Activated CD8-positive, alpha-beta T cell treated with anti-CD3 and anti-CD28 coated beads, Interleukin-2, amount 10 ng/mL, durations not matched to agents 7 days and 5 days (primary cell): ENCODE data around the gene EXOSC10. TPM values are rescaled to one million over a fixed set of nuclear protein-coding genes. Genes with fewer than 3 reads are reported as not detected.
"Not testable (repeated sequence)": the region's sequence is repeated elsewhere in the genome, so short reads cannot be mapped to it uniquely, and the experiment has no call there.

Experiments used
- ATAC-seq: fragments of 150-1000 bp; cut with Tn5 transposase; one replicate; pipeline ENCODE4 v1.10.0; 2021; ENCODE audit warnings: moderate library complexity
- CTCF ChIA-PET: fragments of 350-600 bp; sonication (Branson Sonifier 250); formaldehyde crosslinking; loops from one replicate; lab custom pipeline; 2021; ENCODE audit warnings: antibody characterized with exemption; lab: Charles Lee
- POLR2A ChIA-PET: fragments of 350-600 bp; sonication (Branson Sonifier 250); formaldehyde crosslinking; loops from one replicate; lab custom pipeline; 2021; ENCODE audit warnings: antibody characterized with exemption; lab: Charles Lee
- DNase-seq: peaks from one replicate; pipeline ENCODE4 v3.0.0-alpha.2; 2020
- H3K27ac Mint-ChIP-seq: one replicate; pipeline ENCODE4 v1.8.0; 2021; ENCODE audit warnings: mild to moderate bottlenecking, mixed read lengths
- H3K27me3 Mint-ChIP-seq: one replicate; pipeline ENCODE4 v1.8.0; 2021; ENCODE audit warnings: low read depth, mixed read lengths
- H3K36me3 Mint-ChIP-seq: one replicate; pipeline ENCODE4 v1.8.0; 2021; ENCODE audit warnings: low read depth, mixed read lengths
- H3K4me1 Mint-ChIP-seq: one replicate; pipeline ENCODE4 v1.8.0; 2021; ENCODE audit warnings: low read depth, mixed read lengths
- H3K4me3 Mint-ChIP-seq: one replicate; pipeline ENCODE4 v1.8.0; 2021; ENCODE audit warnings: mild to moderate bottlenecking, mixed read lengths
- H3K9me3 Mint-ChIP-seq: one replicate; pipeline ENCODE4 v1.8.0; 2022; ENCODE audit warnings: mixed read lengths; ENCODE audit not compliant: insufficient read depth
- total RNA-seq, 2 experiments: library from RNA; stranded (reverse); gene quantifications; one replicate each; pipeline ENCODE4 v1.2.3, GENCODE V29; 2021

Gene EXOSC10
- total RNA-seq, 2 experiments from 2014 or later, result 86.1 to 89.8 TPM

DNA sequence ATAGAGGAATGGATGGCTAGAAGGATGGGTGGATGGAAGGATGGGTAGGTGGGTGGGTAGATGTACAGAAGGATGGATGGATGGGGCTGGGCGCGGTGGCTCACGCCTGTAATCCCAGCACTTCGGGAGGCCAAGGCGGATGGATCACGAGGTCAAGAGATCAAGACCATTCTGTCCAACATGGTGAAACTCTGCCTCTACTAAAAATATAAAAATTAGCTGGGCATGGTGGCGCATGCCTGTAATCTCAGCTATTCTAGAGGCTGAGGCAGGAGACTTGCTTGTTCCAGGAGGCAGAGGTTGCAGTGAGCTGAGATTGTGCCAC is 59.6 kb downstream of the EXOSC10 start:
- H3K4me1 Mint-ChIP-seq, DNase-seq, ATAC-seq, H3K36me3 Mint-ChIP-seq, H3K9me3 Mint-ChIP-seq, POLR2A ChIA-PET, H3K27ac Mint-ChIP-seq, H3K27me3 Mint-ChIP-seq, H3K4me3 Mint-ChIP-seq: not testable (repeated sequence)
- CTCF ChIA-PET, result interaction anchor here (0.6 to 1.2 kb wide), 2 partner anchors 202 to 229 kb away, joined by 3 to 4 read pairs; no protein-coding TSS in a partner anchor

DNA sequence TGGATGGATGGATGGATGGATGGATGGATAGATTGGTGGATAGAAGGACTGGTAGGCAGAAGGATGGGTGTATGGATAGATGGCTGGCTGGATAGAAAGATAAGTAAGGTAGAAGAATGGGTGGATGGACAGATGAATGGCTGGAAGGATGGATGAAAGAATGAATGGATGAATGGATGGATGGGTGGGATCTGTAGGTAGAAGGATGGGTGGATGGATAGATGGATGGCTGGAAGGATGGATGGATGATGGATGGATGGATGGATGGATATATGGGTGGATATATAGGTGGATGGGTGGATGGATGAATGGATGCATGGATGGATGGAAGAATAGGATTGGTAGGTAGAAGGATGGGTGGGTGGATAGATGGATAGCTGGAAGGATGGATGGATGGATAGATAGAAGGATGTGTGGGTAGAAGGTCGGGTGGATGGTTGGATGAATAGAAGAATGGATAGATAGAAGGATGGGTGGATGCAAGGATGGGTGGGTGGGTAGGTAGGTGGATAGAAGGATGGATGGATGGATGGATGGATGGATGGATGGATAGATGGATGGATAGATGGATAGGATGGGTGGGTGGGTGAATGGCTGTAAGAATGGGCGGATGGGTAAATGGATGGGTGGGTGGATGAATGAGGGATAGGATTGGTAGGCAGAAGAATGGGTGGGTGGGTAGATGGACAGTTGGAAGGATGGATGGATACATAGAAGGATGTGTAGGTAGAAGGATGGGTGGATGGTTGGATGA is 60.1 kb downstream of the EXOSC10 start:
- Mint-ChIP-seq H3K36me3 (no peaks in the 10 kb centered on the region), H3K9me3 (no peaks in the 10 kb centered on the region), H3K4me3 (no peak overlapping the region), H3K4me1 (peaks cover 9% of the 10 kb centered on the region), H3K27me3 (no peaks in the 10 kb centered on the region), H3K27ac (no peak overlapping the region)
- ATAC-seq (no peak), DNase-seq (no peak)
- ChIA-PET POLR2A (no interaction called here), CTCF (interaction anchor here (1.2 to 3.2 kb wide), 4 partner anchors 11 to 605 kb away, joined by 4 to 84 read pairs (median 41); no protein-coding TSS in a partner anchor)

DNA sequence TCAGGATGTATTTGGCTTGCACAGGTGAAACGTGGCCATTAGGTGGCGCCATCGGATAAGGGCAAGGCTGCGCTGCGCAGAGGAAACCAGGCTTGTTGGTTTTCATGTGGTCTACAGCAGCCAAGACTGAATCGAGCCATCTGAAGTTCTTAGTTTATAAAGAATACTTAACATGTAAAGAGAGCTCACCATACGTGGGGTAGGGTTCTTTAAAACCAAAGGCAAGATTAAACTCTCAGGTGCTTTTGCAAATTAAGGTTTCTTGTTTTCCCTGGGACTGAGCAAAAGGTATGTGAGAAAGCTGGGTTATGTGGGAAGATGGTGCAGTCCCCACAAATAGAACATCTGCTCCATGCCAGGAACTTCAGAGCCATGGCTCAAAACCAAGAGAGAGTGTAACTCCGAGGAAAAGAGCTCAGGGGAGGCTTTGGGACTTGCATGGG is 61.9 kb downstream of the EXOSC10 start:
- CTCF ChIA-PET, result interaction anchor here (0.6 to 4.2 kb wide), 105 partner anchors 8 to 1247 kb away, joined by 3 to 101 read pairs (median 5); partner anchors contain the start of genes ANGPTL7, EXOSC10, MASP2 and MIIP
- DNase-seq, result peak; percentile 93
- peaks cover 9% of the 10 kb centered on the region for H3K4me1 Mint-ChIP-seq
- no peaks in the 10 kb centered on the region for H3K36me3 Mint-ChIP-seq
- no peaks in the 10 kb centered on the region for H3K9me3 Mint-ChIP-seq
- no peaks in the 10 kb centered on the region for H3K27me3 Mint-ChIP-seq
- no peak overlapping the region for H3K27ac Mint-ChIP-seq
- POLR2A ChIA-PET, result interaction anchor here (0.6 to 1.5 kb wide), 6 partner anchors 14 to 870 kb away, joined by 3 read pairs; partner anchors contain the start of gene MTOR
- no peak overlapping the region for H3K4me3 Mint-ChIP-seq
- ATAC-seq, result peak; percentile 97

GRCh38 chr1:11037019-11037739 is 62.5 kb downstream of the EXOSC10 start:
- H3K27me3 Mint-ChIP-seq, H3K4me3 Mint-ChIP-seq, DNase-seq, H3K27ac Mint-ChIP-seq, H3K9me3 Mint-ChIP-seq, ATAC-seq, H3K36me3 Mint-ChIP-seq, H3K4me1 Mint-ChIP-seq: not testable (repeated sequence)
- POLR2A ChIA-PET, result interaction anchor here (0.6 to 1.5 kb wide), 6 partner anchors 14 to 871 kb away, joined by 3 read pairs; partner anchors contain the start of gene MTOR
- CTCF ChIA-PET, result interaction anchor here (0.6 to 4.2 kb wide), 94 partner anchors 9 to 1246 kb away, joined by 3 to 101 read pairs (median 6); partner anchors contain the start of genes ANGPTL7, EXOSC10, MIIP and MTOR

GRCh38 chr1:11031624-11032262 is 67.9 kb downstream of the EXOSC10 start:
- Mint-ChIP-seq H3K4me1 (no peaks in the 10 kb centered on the region), H3K9me3 (no peaks in the 10 kb centered on the region), H3K27me3 (no peaks in the 10 kb centered on the region), H3K4me3 (no peak overlapping the region), H3K27ac (no peak overlapping the region), H3K36me3 (peaks cover 14% of the 10 kb centered on the region)
- ChIA-PET CTCF (interaction anchor here (1.2 kb wide), 1 partner anchor 611 kb away, joined by 4 read pairs; no protein-coding TSS in a partner anchor), POLR2A (interaction anchor here (0.8 to 1.0 kb wide), 2 partner anchors 67 to 230 kb away, joined by 3 read pairs; no protein-coding TSS in a partner anchor)
- DNase-seq, result no peak
- no peak for ATAC-seq

DNA sequence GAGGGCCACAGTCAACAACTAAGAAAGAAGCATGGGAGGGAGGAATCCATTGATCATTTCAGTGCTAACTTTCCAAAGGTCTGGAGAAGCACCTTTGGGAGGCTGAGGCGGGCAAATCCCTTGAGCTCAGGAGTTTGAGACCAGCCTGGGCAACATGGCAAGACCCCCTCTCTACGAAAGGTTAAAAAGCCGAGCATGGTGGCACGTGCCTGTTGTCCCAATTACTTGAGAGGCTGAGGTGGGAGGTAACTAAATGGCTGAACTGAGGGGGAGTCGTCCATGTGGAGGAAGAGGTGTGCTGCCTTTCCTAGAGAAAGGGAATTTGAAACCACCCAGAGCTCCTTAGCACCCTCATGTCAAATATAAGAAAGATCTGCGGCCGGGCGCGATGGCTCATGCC is 68.8 kb downstream of the EXOSC10 start:
- Mint-ChIP-seq H3K4me1 (no peaks in the 10 kb centered on the region), H3K27ac (no peak overlapping the region), H3K27me3 (no peaks in the 10 kb centered on the region), H3K9me3 (no peaks in the 10 kb centered on the region), H3K36me3 (peaks cover 22% of the 10 kb centered on the region), H3K4me3 (no peak overlapping the region)
- POLR2A ChIA-PET, result no interaction called here
- CTCF ChIA-PET, result no interaction called here
- DNase-seq (no peak), ATAC-seq (no peak)

DNA sequence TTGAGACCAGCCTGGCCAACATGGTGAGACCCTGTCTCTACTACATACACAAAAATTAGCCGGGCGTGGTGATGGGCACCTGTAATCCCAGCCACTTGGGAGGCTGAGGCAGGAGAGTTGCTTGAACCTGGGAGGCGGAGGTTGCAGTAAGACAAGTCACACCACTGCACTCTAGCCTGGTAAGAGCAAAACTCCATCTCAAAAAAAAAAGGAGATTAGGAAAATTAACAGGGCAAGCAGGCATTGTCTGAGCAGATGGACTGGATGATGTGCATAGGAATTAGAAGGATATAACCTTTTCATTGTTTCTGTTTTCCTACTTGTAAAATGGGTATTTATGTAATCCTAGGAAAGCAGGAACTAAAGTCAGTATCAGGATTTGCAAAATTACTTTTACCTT is 71.7 kb downstream of the EXOSC10 start:
- H3K27ac Mint-ChIP-seq, result peak overlapping the region; percentile 30
- POLR2A ChIA-PET, result interaction anchor here (1.8 kb wide), 1 partner anchor 16 kb away, joined by 3 read pairs; the partner anchor contains the start of gene TARDBP
- H3K4me1 Mint-ChIP-seq, result peaks cover 9% of the 10 kb centered on the region
- no peak overlapping the region for H3K4me3 Mint-ChIP-seq
- peaks cover 45% of the 10 kb centered on the region for H3K36me3 Mint-ChIP-seq
- ATAC-seq, result no peak
- no peaks in the 10 kb centered on the region for H3K27me3 Mint-ChIP-seq
- CTCF ChIA-PET, result interaction anchor here (2.5 kb wide), 1 partner anchor 10 kb away, joined by 22 read pairs; no protein-coding TSS in a partner anchor
- DNase-seq, result no peak
- no peaks in the 10 kb centered on the region for H3K9me3 Mint-ChIP-seq

DNA sequence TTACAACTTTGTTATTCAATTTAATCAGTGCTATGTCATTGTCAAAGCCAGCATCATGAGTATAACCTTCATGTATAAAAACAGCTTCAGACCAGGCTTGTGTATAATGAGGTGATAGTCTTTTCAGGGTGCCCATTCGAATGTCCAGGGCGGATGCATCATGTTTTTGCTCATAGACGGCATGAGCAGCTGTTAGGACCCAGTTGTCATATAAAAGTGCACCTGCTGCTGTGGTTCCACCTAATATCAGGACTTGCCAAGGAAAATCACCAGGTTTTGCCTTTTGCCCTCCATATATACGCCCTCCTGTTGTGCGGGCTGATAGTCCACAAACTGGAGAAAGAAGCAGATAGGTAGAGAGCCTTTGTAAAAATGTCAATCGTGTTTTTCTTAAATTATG is 72.4 kb downstream of the EXOSC10 start:
- Mint-ChIP-seq H3K4me3 (no peak overlapping the region), H3K9me3 (no peaks in the 10 kb centered on the region), H3K27ac (no peak overlapping the region), H3K36me3 (peaks cover 51% of the 10 kb centered on the region), H3K4me1 (peaks cover 9% of the 10 kb centered on the region), H3K27me3 (no peaks in the 10 kb centered on the region)
- ATAC-seq (no peak), DNase-seq (no peak)
- CTCF ChIA-PET, result interaction anchor here (2.5 kb wide), 1 partner anchor 10 kb away, joined by 22 read pairs; no protein-coding TSS in a partner anchor
- POLR2A ChIA-PET, result interaction anchor here (1.8 kb wide), 1 partner anchor 15 kb away, joined by 3 read pairs; the partner anchor contains the start of gene TARDBP

GRCh38 chr1:11026903-11027302 is 72.8 kb downstream of the EXOSC10 start:
- Mint-ChIP-seq H3K27me3 (no peaks in the 10 kb centered on the region), H3K36me3 (peaks cover 55% of the 10 kb centered on the region), H3K4me1 (peaks cover 13% of the 10 kb centered on the region), H3K27ac (no peak overlapping the region), H3K9me3 (no peaks in the 10 kb centered on the region), H3K4me3 (no peak overlapping the region)
- ChIA-PET POLR2A (interaction anchor here (1.8 kb wide), 1 partner anchor 15 kb away, joined by 3 read pairs; the partner anchor contains the start of gene TARDBP), CTCF (interaction anchor here (2.5 kb wide), 1 partner anchor 11 kb away, joined by 22 read pairs; no protein-coding TSS in a partner anchor)
- DNase-seq (no peak), ATAC-seq (no peak)

DNA sequence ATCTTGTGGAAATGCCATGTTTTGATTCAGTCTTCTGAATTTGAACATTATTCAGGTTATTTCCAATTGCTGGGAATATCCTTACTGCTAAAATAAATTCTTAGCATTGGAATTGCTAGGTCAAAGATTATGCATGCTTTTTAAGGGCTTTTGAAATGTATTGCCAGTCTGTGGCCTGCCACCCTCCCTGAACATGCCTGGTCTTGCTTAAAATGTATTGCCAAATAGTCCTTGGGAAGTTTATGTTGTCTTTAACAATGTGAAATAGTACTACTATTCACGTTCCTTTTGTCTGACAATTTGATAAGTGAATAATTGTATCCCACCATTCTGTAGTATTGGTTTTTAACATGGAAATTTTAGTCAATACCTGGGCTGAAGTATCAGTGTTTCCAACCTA is 73.6 kb downstream of the EXOSC10 start:
- Mint-ChIP-seq H3K36me3 (peaks cover 61% of the 10 kb centered on the region), H3K4me3 (no peak overlapping the region), H3K9me3 (no peaks in the 10 kb centered on the region), H3K27me3 (no peaks in the 10 kb centered on the region), H3K4me1 (peaks cover 14% of the 10 kb centered on the region), H3K27ac (no peak overlapping the region)
- ATAC-seq (no peak), DNase-seq (no peak)
- CTCF ChIA-PET, result interaction anchor here (2.1 kb wide), 1 partner anchor 12 kb away, joined by 15 read pairs; no protein-coding TSS in a partner anchor
- POLR2A ChIA-PET, result no interaction called here

DNA sequence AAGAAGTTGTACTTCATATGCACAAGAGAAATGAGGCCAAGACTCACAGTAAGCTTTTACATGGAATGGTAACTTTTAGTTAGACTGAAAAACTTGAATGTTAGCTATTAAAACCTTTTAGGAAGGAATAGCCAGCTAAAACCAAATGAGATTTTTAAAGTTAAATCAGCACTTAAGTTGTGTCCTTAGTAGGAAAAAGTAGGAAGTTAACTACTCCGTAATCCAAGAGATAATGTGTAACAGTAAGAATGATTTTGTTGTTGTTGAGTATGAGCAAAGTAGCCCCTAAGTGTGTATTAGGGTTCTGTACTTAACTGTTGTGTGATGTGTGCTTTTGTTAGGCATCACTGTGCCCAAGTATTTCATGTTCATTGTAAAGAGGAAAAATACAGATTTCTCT is 74.1 kb downstream of the EXOSC10 start:
- DNase-seq, result no peak
- Mint-ChIP-seq H3K27ac (no peak overlapping the region), H3K9me3 (no peaks in the 10 kb centered on the region), H3K4me3 (no peak overlapping the region), H3K4me1 (peaks cover 14% of the 10 kb centered on the region), H3K36me3 (peaks cover 64% of the 10 kb centered on the region), H3K27me3 (no peaks in the 10 kb centered on the region)
- ChIA-PET POLR2A (no interaction called here), CTCF (interaction anchor here (2.1 kb wide), 1 partner anchor 12 kb away, joined by 15 read pairs; no protein-coding TSS in a partner anchor)
- ATAC-seq, result no peak
